ENCODE results near the gene HBEGF.

GRCh38 chr5:140366589-140367255, 20.3 kb upstream of the HBEGF start:
- TF ChIP-seq CTCF (IDR thresholded peaks at IDR 0.05) (no peak), EP300 (IDR thresholded peaks at IDR 0.05) (no peak), POLR2A (IDR thresholded peaks at IDR 0.05) (no peak), POLR2AphosphoS5 (IDR thresholded peaks at IDR 0.05) (no peak)

Data from stomach (tissue), 4 donors.